Panc1 (cell line): Measurements from ENCODE around the gene SMIM12. TPM values are rescaled to one million over a fixed set of nuclear protein-coding genes. Genes with fewer than 3 reads are reported as not detected.
A peak's percentile ranks its signal among the peaks of the same experiment; 100 is the strongest.

Experiments used
- ATAC-seq: fragments of 200-7000 bp; cut with Tn5 transposase; 2 replicates; pipeline ENCODE4 v1.9.1; 2020; ENCODE audit warnings: mild to moderate bottlenecking, moderate library complexity
- BruUV-seq: library from RNA; stranded (reverse); fragments of 400-500 nt; replicated peaks from 2 replicates; lab custom pipeline; 2021; lab: Mats Ljungman, UMichigan
- CTCF ChIA-PET: fragments of 300-600 bp; sonication (Branson Sonifier 250); formaldehyde crosslinking; loops from one replicate; lab custom pipeline; 2022; ENCODE audit warnings: antibody characterized with exemption; lab: Charles Lee
- POLR2A ChIA-PET: fragments of 300-600 bp; sonication (Branson Sonifier 250); formaldehyde crosslinking; loops from one replicate; lab custom pipeline; 2022; ENCODE audit warnings: antibody characterized with exemption; lab: Charles Lee
- DNase-seq: peaks from one replicate; pipeline ENCODE4 v3.0.0-alpha.2; 2010; ENCODE audit warnings: low read depth, low spot score
- H3K27ac ChIP-seq: 2 replicates; pipeline ENCODE4 v1.5.1; 2011; ENCODE audit warnings: mild to moderate bottlenecking, low read length, inconsistent platforms
- H3K27me3 ChIP-seq: fragments of 200-500 bp; sonication (Bioruptor generic); 2 replicates; pipeline ENCODE4 v1.6.0; 2014; ENCODE audit warnings: low read length, inconsistent platforms; ENCODE audit not compliant: control insufficient read depth, insufficient read depth
- H3K36me3 ChIP-seq: fragments of 200-500 bp; sonication (Bioruptor generic); 2 replicates; pipeline ENCODE4 v1.5.1; 2014; ENCODE audit warnings: inconsistent platforms, mild to moderate bottlenecking, low read length, moderate library complexity; ENCODE audit not compliant: control insufficient read depth, insufficient read depth
- H3K4me1 ChIP-seq: 2 replicates; pipeline ENCODE4 v1.5.1; 2011; ENCODE audit warnings: inconsistent platforms, mild to moderate bottlenecking, low read length, moderate library complexity; ENCODE audit not compliant: control insufficient read depth, insufficient read depth
- H3K4me3 ChIP-seq, 2 experiments: 2 replicates each; pipeline ENCODE4 v1.5.1; 2011 to 2012; ENCODE audit warnings: low read depth in 2 of 2, low read length in 2 of 2, mild to moderate bottlenecking in 2 of 2, inconsistent platforms in 1 of 2, moderate library complexity in 1 of 2
- H3K9me3 ChIP-seq: fragments of 200-500 bp; sonication (Bioruptor generic); 2 replicates; pipeline ENCODE4 v1.5.1; 2014; ENCODE audit warnings: low read depth, mild to moderate bottlenecking, inconsistent platforms, low read length, moderate library complexity; ENCODE audit not compliant: control insufficient read depth, insufficient read depth
- POLR2AphosphoS5 ChIP-seq: IDR thresholded peaks from 2 replicates; pipeline ENCODE4 v1.6.1; 2012; ENCODE audit warnings: mild to moderate bottlenecking, low read depth, low read length, moderate library complexity
- SIN3A ChIP-seq: IDR thresholded peaks from 2 replicates; pipeline ENCODE4 v1.6.1; 2012; ENCODE audit warnings: low read depth, mild to moderate bottlenecking, low read length, moderate library complexity, borderline replicate concordance; ENCODE audit not compliant: insufficient read depth
- TCF7L2 ChIP-seq: IDR thresholded peaks from 2 replicates; pipeline ENCODE4 v1.6.1; 2011; ENCODE audit warnings: mild to moderate bottlenecking, low read depth, low read length, inconsistent platforms
- in situ Hi-C: cut with HindIII; loops from 2 replicates; pipeline ENCODE4 v1.10.0; 2016; ENCODE audit warnings: low sequenced_read_pairs, low pct_unique_long_range_greater_than_20kb
- intact Hi-C: fragments of 100-400 bp; cut with micrococcal nuclease; formaldehyde crosslinking; loops from one replicate; pipeline ENCODE4 v1.10.0; 2022; ENCODE audit not compliant: unreplicated experiment
- total RNA-seq: library from RNA; stranded (reverse); gene quantifications from one replicate; pipeline ENCODE4 v1.2.1, GENCODE V29; 2021; ENCODE audit not compliant: unreplicated experiment
- TF ChIP-seq, protein P1 (sequence below): fragments of 450-650 bp; IDR thresholded peaks from 2 replicates; pipeline ENCODE4 v1.5.1; 2017; ENCODE audit warnings: mild to moderate bottlenecking
- TF ChIP-seq, protein P2 (sequence below), 2 experiments: IDR thresholded peaks; 2 replicates each; pipeline ENCODE4 v1.6.1; 2011 to 2012; ENCODE audit warnings: low read depth in 2 of 2, control low read depth in 1 of 2, low read length in 1 of 2, mild to moderate bottlenecking in 1 of 2, moderate library complexity in 1 of 2; ENCODE audit not compliant: insufficient read depth in 1 of 2

SMIM12 gene
- total RNA-seq, 1 experiment from 2014 or later: 47.5 TPM

DNA sequence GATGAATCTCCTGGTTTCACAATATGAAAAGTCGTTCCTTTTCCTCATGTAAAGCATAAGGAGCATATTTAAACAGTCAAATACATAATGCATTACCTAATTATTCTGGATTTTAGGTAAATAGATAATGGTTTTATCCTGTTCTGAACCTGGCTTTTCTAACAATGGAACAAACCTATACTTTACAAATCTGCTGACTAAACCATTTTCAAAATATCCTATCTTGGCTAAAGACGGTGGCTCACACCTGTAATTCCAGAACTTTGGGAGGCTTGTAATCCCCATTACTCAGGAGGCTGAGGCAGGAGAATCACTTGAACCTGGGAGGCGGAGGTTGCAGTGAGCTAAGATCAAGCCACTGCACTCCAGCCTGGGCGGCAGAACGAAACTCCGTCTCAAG is 2.9 kb downstream of the SMIM12 start:
- H3K9me3 ChIP-seq: no peaks in the 10 kb centered on the region
- TF ChIP-seq, protein P1, sequence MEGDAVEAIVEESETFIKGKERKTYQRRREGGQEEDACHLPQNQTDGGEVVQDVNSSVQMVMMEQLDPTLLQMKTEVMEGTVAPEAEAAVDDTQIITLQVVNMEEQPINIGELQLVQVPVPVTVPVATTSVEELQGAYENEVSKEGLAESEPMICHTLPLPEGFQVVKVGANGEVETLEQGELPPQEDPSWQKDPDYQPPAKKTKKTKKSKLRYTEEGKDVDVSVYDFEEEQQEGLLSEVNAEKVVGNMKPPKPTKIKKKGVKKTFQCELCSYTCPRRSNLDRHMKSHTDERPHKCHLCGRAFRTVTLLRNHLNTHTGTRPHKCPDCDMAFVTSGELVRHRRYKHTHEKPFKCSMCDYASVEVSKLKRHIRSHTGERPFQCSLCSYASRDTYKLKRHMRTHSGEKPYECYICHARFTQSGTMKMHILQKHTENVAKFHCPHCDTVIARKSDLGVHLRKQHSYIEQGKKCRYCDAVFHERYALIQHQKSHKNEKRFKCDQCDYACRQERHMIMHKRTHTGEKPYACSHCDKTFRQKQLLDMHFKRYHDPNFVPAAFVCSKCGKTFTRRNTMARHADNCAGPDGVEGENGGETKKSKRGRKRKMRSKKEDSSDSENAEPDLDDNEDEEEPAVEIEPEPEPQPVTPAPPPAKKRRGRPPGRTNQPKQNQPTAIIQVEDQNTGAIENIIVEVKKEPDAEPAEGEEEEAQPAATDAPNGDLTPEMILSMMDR: no peak
- TF ChIP-seq, protein P2, sequence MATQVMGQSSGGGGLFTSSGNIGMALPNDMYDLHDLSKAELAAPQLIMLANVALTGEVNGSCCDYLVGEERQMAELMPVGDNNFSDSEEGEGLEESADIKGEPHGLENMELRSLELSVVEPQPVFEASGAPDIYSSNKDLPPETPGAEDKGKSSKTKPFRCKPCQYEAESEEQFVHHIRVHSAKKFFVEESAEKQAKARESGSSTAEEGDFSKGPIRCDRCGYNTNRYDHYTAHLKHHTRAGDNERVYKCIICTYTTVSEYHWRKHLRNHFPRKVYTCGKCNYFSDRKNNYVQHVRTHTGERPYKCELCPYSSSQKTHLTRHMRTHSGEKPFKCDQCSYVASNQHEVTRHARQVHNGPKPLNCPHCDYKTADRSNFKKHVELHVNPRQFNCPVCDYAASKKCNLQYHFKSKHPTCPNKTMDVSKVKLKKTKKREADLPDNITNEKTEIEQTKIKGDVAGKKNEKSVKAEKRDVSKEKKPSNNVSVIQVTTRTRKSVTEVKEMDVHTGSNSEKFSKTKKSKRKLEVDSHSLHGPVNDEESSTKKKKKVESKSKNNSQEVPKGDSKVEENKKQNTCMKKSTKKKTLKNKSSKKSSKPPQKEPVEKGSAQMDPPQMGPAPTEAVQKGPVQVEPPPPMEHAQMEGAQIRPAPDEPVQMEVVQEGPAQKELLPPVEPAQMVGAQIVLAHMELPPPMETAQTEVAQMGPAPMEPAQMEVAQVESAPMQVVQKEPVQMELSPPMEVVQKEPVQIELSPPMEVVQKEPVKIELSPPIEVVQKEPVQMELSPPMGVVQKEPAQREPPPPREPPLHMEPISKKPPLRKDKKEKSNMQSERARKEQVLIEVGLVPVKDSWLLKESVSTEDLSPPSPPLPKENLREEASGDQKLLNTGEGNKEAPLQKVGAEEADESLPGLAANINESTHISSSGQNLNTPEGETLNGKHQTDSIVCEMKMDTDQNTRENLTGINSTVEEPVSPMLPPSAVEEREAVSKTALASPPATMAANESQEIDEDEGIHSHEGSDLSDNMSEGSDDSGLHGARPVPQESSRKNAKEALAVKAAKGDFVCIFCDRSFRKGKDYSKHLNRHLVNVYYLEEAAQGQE (IDR thresholded peaks at IDR 0.05; ENCODE audit: insufficient read depth in 1 of 2, low read depth in 2 of 2, low read length in 1 of 2): no peak
- TF ChIP-seq TCF7L2: no peak
- TF ChIP-seq SIN3A: no peak
- no peak for TF ChIP-seq POLR2AphosphoS5
- peaks cover 5% of the 10 kb centered on the region for H3K36me3 ChIP-seq
- intact Hi-C loops: no loop called here
- no peak overlapping the region for H3K27ac ChIP-seq
- no peaks in the 10 kb centered on the region for H3K27me3 ChIP-seq
- ATAC-seq: no peak
- no TSS peak for BruUV-seq
- H3K4me3 ChIP-seq: no peak overlapping the region
- in situ Hi-C loops: no loop called here
- H3K4me1 ChIP-seq: peaks cover 9% of the 10 kb centered on the region; the same call in 1 of the 2 replicates
- DNase-seq: no peak
- CTCF ChIA-PET: no interaction called here
- POLR2A ChIA-PET: no interaction called here

DNA sequence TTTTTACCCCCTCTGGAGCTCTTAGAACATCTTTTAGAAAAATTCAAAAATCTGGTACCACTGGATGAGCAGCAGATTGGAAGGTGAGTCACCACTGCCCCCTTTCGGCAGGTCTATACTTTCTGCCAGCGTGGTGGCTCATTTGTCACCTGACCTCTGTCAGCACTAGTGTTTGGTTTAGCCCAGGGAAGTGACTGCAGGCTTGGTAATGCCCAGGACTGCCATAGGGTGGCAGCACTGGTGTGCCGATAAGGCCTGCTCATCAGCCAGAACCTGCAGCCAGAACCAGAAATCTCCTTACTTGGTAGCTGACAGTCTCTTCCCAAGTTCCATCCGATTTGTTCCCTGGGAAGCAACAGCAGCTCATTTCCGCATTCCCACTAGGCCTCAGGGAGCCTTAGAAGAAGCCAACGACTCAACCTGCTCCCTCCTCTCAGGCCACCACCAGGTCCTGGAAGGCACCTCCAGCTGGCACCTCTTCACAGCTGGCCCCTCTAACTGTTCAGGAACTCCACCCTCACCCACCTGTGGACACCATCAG is 6.8 kb downstream of the SMIM12 start:
- Histone ChIP-seq H3K9me3 (no peaks in the 10 kb centered on the region), H3K36me3 (peaks cover 5% of the 10 kb centered on the region), H3K4me1 (peaks cover 5% of the 10 kb centered on the region; the same call in 1 of the 2 replicates), H3K27ac (peak overlapping the region; percentile 21; the same call in 1 of the 2 replicates), H3K27me3 (no peaks in the 10 kb centered on the region), H3K4me3 (no peak overlapping the region)
- in situ Hi-C loops: no loop called here
- ATAC-seq: peak; percentile 99
- CTCF ChIA-PET: interaction anchor here (0.5 to 1.5 kb wide), 7 partner anchors 13 to 1117 kb away, joined by 3 to 6 read pairs (median 5); no protein-coding TSS in a partner anchor
- POLR2A ChIA-PET: no interaction called here
- intact Hi-C loops: loop anchor here (1.0 kb wide), 1 partner anchor 66 kb away; no protein-coding TSS in a partner anchor
- no TSS peak for BruUV-seq
- DNase-seq: peak; percentile 95
- TF ChIP-seq, protein P2 (IDR thresholded peaks at IDR 0.05; ENCODE audit: insufficient read depth in 1 of 2, low read depth in 2 of 2, low read length in 1 of 2): no peak
- no peak for TF ChIP-seq SIN3A
- TF ChIP-seq, protein P1: peak; percentile 99
- peak; percentile 39; the same call in 1 of the 2 replicates for TF ChIP-seq POLR2AphosphoS5
- 0 out of 2 replicates have a peak, but pooled peaks have one; percentile 50 for TF ChIP-seq TCF7L2
